HL-60 (cell line): Measurements from ENCODE around the gene EFTUD2.

Experiments used
- DNase-seq, 2 experiments: peaks; one replicate each; pipeline ENCODE4 v3.0.0-alpha.2; 2010 to 2020; ENCODE audit warnings: low read depth in 1 of 2, low spot score in 1 of 2
- H3K27ac ChIP-seq: fragments of 250-450 bp; sonication (Bioruptor Pico); replicated peaks from 2 replicates; pipeline ENCODE4 v1.5.1; 2020; ENCODE audit warnings: mild to moderate bottlenecking, moderate library complexity
- H3K27me3 ChIP-seq: fragments of 250-450 bp; sonication (Bioruptor Pico); 2 replicates; pipeline ENCODE4 v1.5.1; 2021; ENCODE audit warnings: mild to moderate bottlenecking, moderate library complexity; ENCODE audit not compliant: insufficient read depth, poor library complexity, severe bottlenecking
- H3K4me3 ChIP-seq: replicated peaks from 2 replicates; pipeline ENCODE4 v1.5.1; 2011; ENCODE audit warnings: mild to moderate bottlenecking, control low read depth, low read length; ENCODE audit not compliant: insufficient read depth
- CTCF ChIP-seq: IDR thresholded peaks from one replicate; pipeline ENCODE4 v1.5.1; 2011; ENCODE audit warnings: low read length, control low read depth, inconsistent platforms; ENCODE audit not compliant: insufficient read depth
- GABPA ChIP-seq: IDR thresholded peaks from 2 replicates; pipeline ENCODE4 v1.6.1; 2012; ENCODE audit warnings: low read depth
- POLR2AphosphoS5 ChIP-seq: IDR thresholded peaks from 2 replicates; pipeline ENCODE4 v1.6.1; 2012; ENCODE audit warnings: low read depth
- REST ChIP-seq: IDR thresholded peaks from 2 replicates; pipeline ENCODE4 v1.6.1; 2012; ENCODE audit warnings: low read depth; ENCODE audit not compliant: insufficient replicate concordance
- SPI1 ChIP-seq: IDR thresholded peaks from 2 replicates; pipeline ENCODE4 v1.6.1; 2012; ENCODE audit warnings: low read depth, mild to moderate bottlenecking, borderline replicate concordance

EFTUD2 gene

GRCh38 chr17:44924107-44924544 is 24.9 kb upstream of the EFTUD2 start:
- DNase-seq: no peak
- no peak for TF ChIP-seq CTCF
- TF ChIP-seq POLR2AphosphoS5: no peak
- TF ChIP-seq GABPA: no peak
- TF ChIP-seq REST: no peak
- no peak for TF ChIP-seq SPI1
- H3K27ac ChIP-seq: no peak overlapping the region
- H3K4me3 ChIP-seq: no peak overlapping the region
- peaks cover 2% of the 10 kb centered on the region for H3K27me3 ChIP-seq

GRCh38 chr17:44922746-44923470 is 23.7 kb upstream of the EFTUD2 start:
- TF ChIP-seq REST (no peak), CTCF (no peak), POLR2AphosphoS5 (no peak), SPI1 (no peak), GABPA (no peak)
- DNase-seq: no peak
- peaks cover 2% of the 10 kb centered on the region for H3K27me3 ChIP-seq
- no peak overlapping the region for H3K4me3 ChIP-seq
- no peak overlapping the region for H3K27ac ChIP-seq

GRCh38 chr17:44922136-44922535 is 22.9 kb upstream of the EFTUD2 start:
- peaks cover 2% of the 10 kb centered on the region for H3K27me3 ChIP-seq
- no peak overlapping the region for H3K27ac ChIP-seq
- DNase-seq: no peak
- no peak for TF ChIP-seq CTCF
- no peak for TF ChIP-seq SPI1
- no peak for TF ChIP-seq POLR2AphosphoS5
- no peak for TF ChIP-seq REST
- no peak for TF ChIP-seq GABPA
- no peak overlapping the region for H3K4me3 ChIP-seq
